ENCODE results near the gene IRF2BP1.

Gene IRF2BP1

GRCh38 chr19:45879971-45880370, 6.0 kb downstream of the IRF2BP1 start:
- Histone ChIP-seq H3K4me1 (ENCODE audit: control insufficient read depth, insufficient read depth, low read length) (peaks cover 13% of the 10 kb centered on the region), H3K9me3 (ENCODE audit: control insufficient read depth, insufficient read depth, low read depth, low read length) (no peaks in the 10 kb centered on the region), H3K27ac (ENCODE audit: extremely low read depth, low read depth, low read length) (no peak overlapping the region), H3K4me3 (ENCODE audit: low read depth, low read length) (no peak overlapping the region), H3K36me3 (ENCODE audit: control insufficient read depth in 2 of 2, insufficient read depth in 1 of 2, low read length in 2 of 2) (peaks cover 0 to 14% of the 10 kb centered on the region in 2 experiments; a peak in 1 of 3 replicates)
- no peak for TF ChIP-seq ZBTB17 (tag by site-specific recombination; IDR thresholded peaks at IDR 0.05)
- no peak for TF ChIP-seq ZBTB1 (tag by site-specific recombination; IDR thresholded peaks at IDR 0.05)
- TF ChIP-seq ZNF335 (tag by site-specific recombination; conservative IDR thresholded peaks at IDR 0.05) = no peak
- no peak for TF ChIP-seq YY2 (tag by site-specific recombination; IDR thresholded peaks at IDR 0.05)
- no peak for TF ChIP-seq ZNF544 (tag by site-specific recombination; IDR thresholded peaks at IDR 0.05)
- TF ChIP-seq OVOL3 (tag by site-specific recombination; IDR thresholded peaks at IDR 0.05) = no peak
- TF ChIP-seq KLF9 (tag by site-specific recombination; IDR thresholded peaks at IDR 0.05; ENCODE audit: low read depth) = no peak
- TF ChIP-seq ZFP69B (tag by site-specific recombination; IDR thresholded peaks at IDR 0.05) = no peak
- peak; percentile 87 for TF ChIP-seq ZNF623 (tag by site-specific recombination; IDR thresholded peaks at IDR 0.05)
- no peak for TF ChIP-seq KLF17 (tag by site-specific recombination; IDR thresholded peaks at IDR 0.05)
- TF ChIP-seq ZNF549 (tag by site-specific recombination; IDR thresholded peaks at IDR 0.05) = no peak
- TF ChIP-seq ZNF768 (tag by site-specific recombination; IDR thresholded peaks at IDR 0.05) = no peak
- TF ChIP-seq ZBTB26 (tag by site-specific recombination; optimal IDR thresholded peaks at IDR 0.05) = no peak
- TF ChIP-seq, protein P1, sequence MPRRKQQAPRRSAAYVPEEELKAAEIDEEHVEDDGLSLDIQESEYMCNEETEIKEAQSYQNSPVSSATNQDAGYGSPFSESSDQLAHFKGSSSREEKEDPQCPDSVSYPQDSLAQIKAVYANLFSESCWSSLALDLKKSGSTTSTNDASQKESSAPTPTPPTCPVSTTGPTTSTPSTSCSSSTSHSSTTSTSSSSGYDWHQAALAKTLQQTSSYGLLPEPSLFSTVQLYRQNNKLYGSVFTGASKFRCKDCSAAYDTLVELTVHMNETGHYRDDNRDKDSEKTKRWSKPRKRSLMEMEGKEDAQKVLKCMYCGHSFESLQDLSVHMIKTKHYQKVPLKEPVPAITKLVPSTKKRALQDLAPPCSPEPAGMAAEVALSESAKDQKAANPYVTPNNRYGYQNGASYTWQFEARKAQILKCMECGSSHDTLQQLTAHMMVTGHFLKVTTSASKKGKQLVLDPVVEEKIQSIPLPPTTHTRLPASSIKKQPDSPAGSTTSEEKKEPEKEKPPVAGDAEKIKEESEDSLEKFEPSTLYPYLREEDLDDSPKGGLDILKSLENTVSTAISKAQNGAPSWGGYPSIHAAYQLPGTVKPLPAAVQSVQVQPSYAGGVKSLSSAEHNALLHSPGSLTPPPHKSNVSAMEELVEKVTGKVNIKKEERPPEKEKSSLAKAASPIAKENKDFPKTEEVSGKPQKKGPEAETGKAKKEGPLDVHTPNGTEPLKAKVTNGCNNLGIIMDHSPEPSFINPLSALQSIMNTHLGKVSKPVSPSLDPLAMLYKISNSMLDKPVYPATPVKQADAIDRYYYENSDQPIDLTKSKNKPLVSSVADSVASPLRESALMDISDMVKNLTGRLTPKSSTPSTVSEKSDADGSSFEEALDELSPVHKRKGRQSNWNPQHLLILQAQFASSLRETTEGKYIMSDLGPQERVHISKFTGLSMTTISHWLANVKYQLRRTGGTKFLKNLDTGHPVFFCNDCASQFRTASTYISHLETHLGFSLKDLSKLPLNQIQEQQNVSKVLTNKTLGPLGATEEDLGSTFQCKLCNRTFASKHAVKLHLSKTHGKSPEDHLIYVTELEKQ (tag by site-specific recombination; IDR thresholded peaks at IDR 0.05; ENCODE audit: borderline replicate concordance) = no peak
- TF ChIP-seq EGR2 (tag by site-specific recombination; IDR thresholded peaks at IDR 0.05; ENCODE audit: low read depth) = no peak
- TF ChIP-seq ZNF473 (tag by site-specific recombination; IDR thresholded peaks at IDR 0.05) = no peak
- peak; percentile 59 for TF ChIP-seq PRDM10 (tag by site-specific recombination; IDR thresholded peaks at IDR 0.05)
- TF ChIP-seq ZNF621 (tag by site-specific recombination; IDR thresholded peaks at IDR 0.05) = no peak
- CTCF ChIA-PET = interaction anchor here (3.2 to 8.8 kb wide), 3 partner anchors 15 to 63 kb away, joined by 25 to 91 read pairs (median 55); partner anchors contain the start of genes FOXA3, MYPOP and SYMPK
- POLR2A ChIA-PET = interaction anchor here (1.6 to 4.4 kb wide), 2 partner anchors 16 to 63 kb away, joined by 4 to 39 read pairs; partner anchors contain the start of genes FOXA3 and SYMPK

Measured in HEK293 (cell line).